ENCODE data around the gene KHDRBS1. TPM values are rescaled to one million over a fixed set of nuclear protein-coding genes. Genes with fewer than 3 reads are reported as not detected.
"Not testable (repeated sequence)": the region's sequence is repeated elsewhere in the genome, so short reads cannot be mapped to it uniquely, and the experiment has no call there.

Gene KHDRBS1
- total and polyA plus RNA-seq, 12 donors: 33.2 to 78.3 (median 66.5) TPM

GRCh38 chr1:32014199-32014947 lies 705 bp downstream of the KHDRBS1 start:
- intact Hi-C loops (cut with DNase I): loop anchor here in 3 of 10 donors (5.0 to 10.0 kb wide), 2 partner anchors 50 to 58 kb away; partner anchors contain the start of gene TMEM39B (in 1 of the 3)
- Histone ChIP-seq H3K9me3 (no peaks in the 10 kb centered on the region), H3K4me1 (peaks cover 0 to 53% (median 46%) of the 10 kb centered on the region in 9 donors), H3K27ac (peak overlapping the region; percentile 93 to 100 (median 100)), H3K27me3 (no peaks in the 10 kb centered on the region), H3K4me3 (peak overlapping the region; percentile 76 to 100 (median 96)), H3K36me3 (peaks cover 0 to 20% (median 0%) of the 10 kb centered on the region in 9 donors)
- peak; percentile 42 to 53 for DNase-seq
- WGBS, 2 donors: 0% methylated on average over 52 to 55 of the region's 55 CpGs
- peak; percentile 7 to 36 (median 26) for ATAC-seq
- TF ChIP-seq CTCF (IDR thresholded peaks at IDR 0.05): peak in 1 of 9 donors; percentile 29

- TF ChIP-seq CTCF (IDR thresholded peaks at IDR 0.05): no peak
- Histone ChIP-seq H3K27me3 (no peaks in the 10 kb centered on the region), H3K4me3 (peak overlapping the region; percentile 76 to 100 (median 96)), H3K36me3 (peaks cover 0 to 20% (median 0%) of the 10 kb centered on the region in 9 donors), H3K9me3 (no peaks in the 10 kb centered on the region), H3K4me1 (peaks cover 0 to 58% (median 51%) of the 10 kb centered on the region in 9 donors), H3K27ac (peak overlapping the region in 9 of 10 donors; percentile 99 to 100 (median 100))
- ATAC-seq (no peak), DNase-seq (no peak)
- intact Hi-C loops (cut with DNase I): loop anchor here in 3 of 10 donors (5.0 to 10.0 kb wide), 2 partner anchors 50 to 57 kb away; partner anchors contain the start of gene TMEM39B (in 1 of the 3)
- 1% methylated on average over 11 of the region's 11 CpGs for WGBS, 2 donors
Observed at GRCh38 chr1:32014948-32015273, 1.2 kb downstream of the KHDRBS1 start.

GRCh38 chr1:32020339-32020738 lies 6.7 kb downstream of the KHDRBS1 start:
- Histone ChIP-seq H3K36me3 (peaks cover 0 to 50% (median 0%) of the 10 kb centered on the region in 9 donors), H3K27me3 (no peaks in the 10 kb centered on the region), H3K4me3 (no peak overlapping the region), H3K27ac (peak overlapping the region in 2 of 10 donors; percentile 2 to 34), H3K4me1 (peaks cover 9 to 96% (median 88%) of the 10 kb centered on the region in 9 donors), H3K9me3 (no peaks in the 10 kb centered on the region)
- DNase-seq (no peak), ATAC-seq (peak in 6 of 8 donors; percentile 30 to 69 (median 48))
- no peak for TF ChIP-seq CTCF (IDR thresholded peaks at IDR 0.05)
- intact Hi-C loops (cut with DNase I): no loop called here
- WGBS, 2 donors: 37 to 43% methylated on average over 6 of the region's 6 CpGs

GRCh38 chr1:32021574-32022018 lies 7.9 kb downstream of the KHDRBS1 start:
- ATAC-seq; intact Hi-C loops (cut with DNase I); H3K27me3 ChIP-seq; H3K9me3 ChIP-seq; H3K27ac ChIP-seq; H3K4me3 ChIP-seq; DNase-seq: not testable (repeated sequence)
- 84 to 90% methylated on average over 8 of the region's 8 CpGs for WGBS, 2 donors
- H3K36me3 ChIP-seq: peaks cover 0 to 53% (median 0%) of the 10 kb centered on the region in 9 donors
- peaks cover 9 to 92% (median 76%) of the 10 kb centered on the region in 9 donors for H3K4me1 ChIP-seq
